GM10266 (cell line): ENCODE measurements around the gene TMPRSS12.
"Not testable (repeated sequence)": the region's sequence is repeated elsewhere in the genome, so short reads cannot be mapped to it uniquely, and the experiment has no call there.

Experiments
- DNase-seq: peaks from one replicate; pipeline ENCODE4 v3.0.0; 2012; ENCODE audit errors: extremely low spot score
- CTCF ChIP-seq: IDR thresholded peaks from 2 replicates; pipeline ENCODE4 v1.5.1; 2012; ENCODE audit warnings: mild to moderate bottlenecking, low read depth; ENCODE audit not compliant: control insufficient read depth, insufficient read depth; ENCODE audit errors: missing control alignments

The TMPRSS12 gene

GRCh38 chr12:50928392-50928791, 85.7 kb downstream of the TMPRSS12 start:
- DNase-seq = no peak
- no peak for TF ChIP-seq CTCF

GRCh38 chr12:50929831-50930230, 87.1 kb downstream of the TMPRSS12 start:
- no peak for TF ChIP-seq CTCF
- DNase-seq = no peak

- DNase-seq = not testable (repeated sequence)
Measured at GRCh38 chr12:50930477-50930876, 87.8 kb downstream of the TMPRSS12 start.

GRCh38 chr12:50932787-50933280, 90.1 kb downstream of the TMPRSS12 start:
- no peak for TF ChIP-seq CTCF
- no peak for DNase-seq

- DNase-seq = no peak
- TF ChIP-seq CTCF = no peak
Measured at GRCh38 chr12:50933459-50934124, 90.9 kb downstream of the TMPRSS12 start.

GRCh38 chr12:50934371-50934851, 91.7 kb downstream of the TMPRSS12 start:
- no peak for TF ChIP-seq CTCF
- DNase-seq = no peak

GRCh38 chr12:50934981-50935807, 92.5 kb downstream of the TMPRSS12 start:
- DNase-seq = no peak
- no peak for TF ChIP-seq CTCF
